WTC11 (cell line): ENCODE data around the gene EIF3B. TPM values are rescaled to one million over a fixed set of nuclear protein-coding genes. Genes with fewer than 3 reads are reported as not detected.

Experiments
- ATAC-seq: fragments of 200-7000 bp; cut with Tn5 transposase; 2 replicates; pipeline ENCODE4 v1.10.0; 2021; ENCODE audit warnings: mild to moderate bottlenecking, moderate library complexity
- CTCF ChIA-PET: fragments of 300-600 bp; sonication (Branson Sonifier 250); formaldehyde crosslinking; loops from one replicate; lab custom pipeline; 2021; ENCODE audit warnings: antibody characterized with exemption; lab: Charles Lee
- POLR2A ChIA-PET: fragments of 350-600 bp; sonication (Branson Sonifier 250); formaldehyde crosslinking; loops from one replicate; lab custom pipeline; 2021; ENCODE audit warnings: antibody characterized with exemption; lab: Charles Lee
- DNase-seq: peaks from one replicate; pipeline ENCODE4 v3.0.0; 2021; ENCODE audit warnings: low spot score
- H3K27ac Mint-ChIP-seq: 2 replicates; pipeline ENCODE4 v1.8.0; 2021; ENCODE audit warnings: mixed read lengths
- H3K27me3 Mint-ChIP-seq: 2 replicates; pipeline ENCODE4 v1.8.0; 2021; ENCODE audit warnings: low read depth, mild to moderate bottlenecking, moderate library complexity, mixed read lengths
- H3K36me3 Mint-ChIP-seq: 2 replicates; pipeline ENCODE4 v1.8.0; 2021; ENCODE audit warnings: mixed read lengths
- H3K4me1 Mint-ChIP-seq: 2 replicates; pipeline ENCODE4 v1.8.0; 2022; ENCODE audit warnings: mixed read lengths
- H3K4me3 Mint-ChIP-seq: 2 replicates; pipeline ENCODE4 v1.8.0; 2021; ENCODE audit warnings: mild to moderate bottlenecking, moderate library complexity, mixed read lengths
- H3K9me3 Mint-ChIP-seq: 2 replicates; pipeline ENCODE4 v1.8.0; 2021; ENCODE audit warnings: mixed read lengths
- AFF4 ChIP-seq: sonication (generic); formaldehyde crosslinking; IDR thresholded peaks from 2 replicates; pipeline ENCODE4 v1.8.1; 2023; ENCODE audit warnings: mild to moderate bottlenecking, missing genetic modification reagents, borderline replicate concordance
- ATF1 ChIP-seq: sonication (generic); formaldehyde crosslinking; IDR thresholded peaks from 2 replicates; pipeline ENCODE4 v1.8.1; 2023; ENCODE audit warnings: mild to moderate bottlenecking, moderate library complexity, missing genetic modification reagents
- ATF3 ChIP-seq: sonication (generic); formaldehyde crosslinking; conservative IDR thresholded peaks from 2 replicates; pipeline ENCODE4 v1.8.1; 2022; ENCODE audit warnings: mild to moderate bottlenecking, missing genetic modification reagents
- CREB1 ChIP-seq: sonication (generic); formaldehyde crosslinking; IDR thresholded peaks from 2 replicates; pipeline ENCODE4 v1.8.0; 2023; ENCODE audit warnings: mild to moderate bottlenecking, missing genetic modification reagents
- CREM ChIP-seq: sonication (generic); formaldehyde crosslinking; IDR thresholded peaks from 2 replicates; pipeline ENCODE4 v1.8.1; 2022; ENCODE audit warnings: mild to moderate bottlenecking, missing genetic modification reagents, moderate library complexity
- CTCF ChIP-seq: fragments of 200-600 bp; IDR thresholded peaks from 2 replicates; pipeline ENCODE4 v1.8.0; 2022; ENCODE audit warnings: antibody characterized with exemption
- ELF4 ChIP-seq: sonication (generic); formaldehyde crosslinking; IDR thresholded peaks from 2 replicates; pipeline ENCODE4 v1.8.1; 2022; ENCODE audit warnings: low read depth, mild to moderate bottlenecking, moderate library complexity, missing genetic modification reagents
- ESRRA ChIP-seq: sonication (generic); formaldehyde crosslinking; IDR thresholded peaks from 2 replicates; pipeline ENCODE4 v1.8.1; 2022; ENCODE audit warnings: mild to moderate bottlenecking, missing genetic modification reagents, borderline replicate concordance
- FOXJ3 ChIP-seq: sonication (generic); formaldehyde crosslinking; IDR thresholded peaks from 2 replicates; pipeline ENCODE4 v1.9.0; 2021; ENCODE audit warnings: missing genetic modification reagents, mild to moderate bottlenecking, borderline replicate concordance
- FOXP1 ChIP-seq: sonication (generic); formaldehyde crosslinking; IDR thresholded peaks from 2 replicates; pipeline ENCODE4 v1.8.0; 2022; ENCODE audit warnings: missing genetic modification reagents, mild to moderate bottlenecking, moderate library complexity, borderline replicate concordance
- GABPB1 ChIP-seq: sonication (generic); formaldehyde crosslinking; IDR thresholded peaks from 2 replicates; pipeline ENCODE4 v1.8.1; 2023; ENCODE audit warnings: mild to moderate bottlenecking, missing genetic modification reagents
- JUN ChIP-seq: sonication (generic); formaldehyde crosslinking; IDR thresholded peaks from 2 replicates; pipeline ENCODE4 v1.8.0; 2023; ENCODE audit warnings: mild to moderate bottlenecking, missing genetic modification reagents
- MYBL2 ChIP-seq: sonication (generic); formaldehyde crosslinking; IDR thresholded peaks from 2 replicates; pipeline ENCODE4 v1.8.1; 2023; ENCODE audit warnings: mild to moderate bottlenecking, moderate library complexity, missing genetic modification reagents
- NFATC4 ChIP-seq: fragments of 250-450 bp; sonication (Bioruptor Pico); IDR thresholded peaks from 2 replicates; pipeline ENCODE4 v1.9.0; 2021; ENCODE audit warnings: mild to moderate bottlenecking
- NFE2L1 ChIP-seq: sonication (generic); formaldehyde crosslinking; IDR thresholded peaks from 2 replicates; pipeline ENCODE4 v1.8.1; 2023; ENCODE audit warnings: missing genetic modification reagents
- NR1H2 ChIP-seq: sonication (generic); formaldehyde crosslinking; IDR thresholded peaks from 2 replicates; pipeline ENCODE4 v1.9.0; 2021; ENCODE audit warnings: mild to moderate bottlenecking, moderate library complexity, missing genetic modification reagents
- RORB ChIP-seq: fragments of 250-450 bp; sonication (Bioruptor Pico); IDR thresholded peaks from 2 replicates; pipeline ENCODE4 v1.9.0; 2021; ENCODE audit warnings: mild to moderate bottlenecking
- SMAD3 ChIP-seq: sonication (generic); formaldehyde crosslinking; IDR thresholded peaks from 2 replicates; pipeline ENCODE4 v1.8.0; 2022; ENCODE audit warnings: missing genetic modification reagents, mild to moderate bottlenecking, borderline replicate concordance
- SP1 ChIP-seq: sonication (generic); formaldehyde crosslinking; conservative IDR thresholded peaks from 2 replicates; pipeline ENCODE4 v1.8.1; 2022; ENCODE audit warnings: missing genetic modification reagents
- TEAD1 ChIP-seq: sonication (generic); formaldehyde crosslinking; IDR thresholded peaks from 2 replicates; pipeline ENCODE4 v1.8.0; 2022; ENCODE audit warnings: mild to moderate bottlenecking, missing genetic modification reagents
- ZBTB21 ChIP-seq: sonication (generic); formaldehyde crosslinking; IDR thresholded peaks from 2 replicates; pipeline ENCODE4 v1.8.1; 2023; ENCODE audit warnings: mild to moderate bottlenecking, missing genetic modification reagents, borderline replicate concordance
- ZNF232 ChIP-seq: sonication (generic); formaldehyde crosslinking; IDR thresholded peaks from 2 replicates; pipeline ENCODE4 v1.8.0; 2022; ENCODE audit warnings: mild to moderate bottlenecking, missing genetic modification reagents
- ZNF317 ChIP-seq: sonication (generic); formaldehyde crosslinking; IDR thresholded peaks from 2 replicates; pipeline ENCODE4 v1.8.1; 2023; ENCODE audit warnings: low read depth, mild to moderate bottlenecking, moderate library complexity, missing genetic modification reagents, borderline replicate concordance
- total RNA-seq: library from RNA; stranded (reverse); gene quantifications from 3 replicates; pipeline ENCODE4 v1.2.3, GENCODE V29; 2021
- TF ChIP-seq, protein P1 (sequence below): sonication (generic); formaldehyde crosslinking; IDR thresholded peaks from 2 replicates; pipeline ENCODE4 v1.8.1; 2023; ENCODE audit warnings: mild to moderate bottlenecking, missing genetic modification reagents, moderate library complexity
- TF ChIP-seq, protein P2 (sequence below): sonication (generic); formaldehyde crosslinking; IDR thresholded peaks from 2 replicates; pipeline ENCODE4 v1.8.1; 2022; ENCODE audit warnings: low read depth, mild to moderate bottlenecking, moderate library complexity, missing genetic modification reagents, borderline replicate concordance
- TF ChIP-seq, protein P3 (sequence below): sonication (generic); formaldehyde crosslinking; IDR thresholded peaks from 2 replicates; pipeline ENCODE4 v1.8.0; 2023; ENCODE audit warnings: missing genetic modification reagents

EIF3B gene
- total RNA-seq, 1 experiment from 2014 or later = 361 TPM

DNA sequence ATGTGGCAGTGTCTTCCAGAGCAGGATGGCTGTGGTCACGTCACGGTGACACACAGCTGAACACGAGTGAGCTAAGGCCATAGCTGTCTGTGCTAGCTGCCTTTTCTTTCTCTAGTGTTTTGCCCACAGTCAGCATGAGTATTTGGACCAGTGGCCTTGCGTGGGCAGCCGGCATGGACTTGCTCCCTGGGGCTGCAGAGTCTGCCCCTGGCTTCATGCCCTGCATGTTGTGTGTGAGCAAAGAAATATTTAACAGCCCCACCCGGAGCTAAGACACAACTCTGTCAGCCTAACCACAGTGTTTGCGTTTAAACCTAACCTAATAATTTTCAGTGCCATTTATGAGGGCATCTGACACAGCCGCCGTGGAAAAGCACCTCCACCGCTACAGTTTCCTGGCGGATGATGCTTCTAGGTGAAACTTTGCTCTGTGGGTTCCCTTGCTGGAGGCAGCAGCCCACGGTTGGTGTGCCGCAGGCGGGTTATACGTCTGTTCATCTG lies 63.4 kb downstream of the EIF3B start (continued):
- TF ChIP-seq, protein P1, sequence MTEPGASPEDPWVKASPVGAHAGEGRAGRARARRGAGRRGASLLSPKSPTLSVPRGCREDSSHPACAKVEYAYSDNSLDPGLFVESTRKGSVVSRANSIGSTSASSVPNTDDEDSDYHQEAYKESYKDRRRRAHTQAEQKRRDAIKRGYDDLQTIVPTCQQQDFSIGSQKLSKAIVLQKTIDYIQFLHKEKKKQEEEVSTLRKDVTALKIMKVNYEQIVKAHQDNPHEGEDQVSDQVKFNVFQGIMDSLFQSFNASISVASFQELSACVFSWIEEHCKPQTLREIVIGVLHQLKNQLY (CRISPR knock-in tag) = no peak
- TF ChIP-seq TEAD1 (CRISPR knock-in tag) (no peak), MYBL2 (CRISPR knock-in tag) (no peak), ATF1 (no peak)

GRCh38 chr7:2420216-2420933 lies 65.7 kb downstream of the EIF3B start:
- no peak overlapping the region for H3K4me3 Mint-ChIP-seq
- ATAC-seq = no peak
- no peak overlapping the region for H3K27ac Mint-ChIP-seq
- TF ChIP-seq RORB (CRISPR knock-in tag) (no peak), ATF3 (no peak), ZNF232 (CRISPR knock-in tag) (no peak), ZBTB21 (no peak), CREB1 (CRISPR knock-in tag) (no peak), TEAD1 (CRISPR knock-in tag) (no peak), NFE2L1 (CRISPR knock-in tag) (no peak), SMAD3 (CRISPR knock-in tag) (no peak), CREM (CRISPR knock-in tag) (no peak), ESRRA (CRISPR knock-in tag) (no peak), FOXJ3 (CRISPR knock-in tag) (no peak), ZNF317 (no peak)
- TF ChIP-seq, protein P2, sequence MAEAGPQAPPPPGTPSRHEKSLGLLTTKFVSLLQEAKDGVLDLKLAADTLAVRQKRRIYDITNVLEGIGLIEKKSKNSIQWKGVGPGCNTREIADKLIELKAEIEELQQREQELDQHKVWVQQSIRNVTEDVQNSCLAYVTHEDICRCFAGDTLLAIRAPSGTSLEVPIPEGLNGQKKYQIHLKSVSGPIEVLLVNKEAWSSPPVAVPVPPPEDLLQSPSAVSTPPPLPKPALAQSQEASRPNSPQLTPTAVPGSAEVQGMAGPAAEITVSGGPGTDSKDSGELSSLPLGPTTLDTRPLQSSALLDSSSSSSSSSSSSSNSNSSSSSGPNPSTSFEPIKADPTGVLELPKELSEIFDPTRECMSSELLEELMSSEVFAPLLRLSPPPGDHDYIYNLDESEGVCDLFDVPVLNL (CRISPR knock-in tag) = no peak
- no peaks in the 10 kb centered on the region for H3K27me3 Mint-ChIP-seq
- POLR2A ChIA-PET = interaction anchor here (0.6 kb wide), 1 partner anchor 171 kb away, joined by 6 read pairs; no protein-coding TSS in a partner anchor
- peaks cover 15% of the 10 kb centered on the region for H3K4me1 Mint-ChIP-seq
- CTCF ChIA-PET = no interaction called here
- no peaks in the 10 kb centered on the region for H3K9me3 Mint-ChIP-seq
- no peak for DNase-seq
- no peaks in the 10 kb centered on the region for H3K36me3 Mint-ChIP-seq

GRCh38 chr7:2421943-2422310 lies 67.3 kb downstream of the EIF3B start:
- POLR2A ChIA-PET = interaction anchor here (0.7 kb wide), 1 partner anchor 212 kb away, joined by 3 read pairs; no protein-coding TSS in a partner anchor
- DNase-seq (no peak), ATAC-seq (no peak)
- Mint-ChIP-seq H3K9me3 (no peaks in the 10 kb centered on the region), H3K4me1 (peaks cover 13% of the 10 kb centered on the region), H3K36me3 (no peaks in the 10 kb centered on the region), H3K4me3 (no peak overlapping the region), H3K27me3 (no peaks in the 10 kb centered on the region), H3K27ac (peak overlapping the region; percentile 26; the same call in 1 of the 2 replicates)
- CTCF ChIA-PET = interaction anchor here (1.2 to 3.3 kb wide), 2 partner anchors 10 to 78 kb away, joined by 3 to 24 read pairs; no protein-coding TSS in a partner anchor
- no peak for TF ChIP-seq ELF4 (CRISPR knock-in tag)
- no peak for TF ChIP-seq FOXP1 (CRISPR knock-in tag)
- TF ChIP-seq ZNF232 (CRISPR knock-in tag) = no peak
- no peak for TF ChIP-seq AFF4 (CRISPR knock-in tag)
- no peak for TF ChIP-seq NR1H2
- TF ChIP-seq, protein P3, sequence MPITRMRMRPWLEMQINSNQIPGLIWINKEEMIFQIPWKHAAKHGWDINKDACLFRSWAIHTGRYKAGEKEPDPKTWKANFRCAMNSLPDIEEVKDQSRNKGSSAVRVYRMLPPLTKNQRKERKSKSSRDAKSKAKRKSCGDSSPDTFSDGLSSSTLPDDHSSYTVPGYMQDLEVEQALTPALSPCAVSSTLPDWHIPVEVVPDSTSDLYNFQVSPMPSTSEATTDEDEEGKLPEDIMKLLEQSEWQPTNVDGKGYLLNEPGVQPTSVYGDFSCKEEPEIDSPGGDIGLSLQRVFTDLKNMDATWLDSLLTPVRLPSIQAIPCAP (CRISPR knock-in tag) = no peak
- no peak for TF ChIP-seq JUN
- no peak for TF ChIP-seq GABPB1
- no peak for TF ChIP-seq CTCF
- no peak for TF ChIP-seq SP1 (CRISPR knock-in tag)
- TF ChIP-seq NFATC4 = no peak
- no peak for TF ChIP-seq ZBTB21
